Cardiac fibroblast (primary cell): ENCODE data around the gene MARVELD1.

Experiments
- DNase-seq, 2 donors: peaks; one replicate each; pipeline versions ENCODE4 v3.0.0 to v3.0.0-alpha.2; 2010; ENCODE audit warnings: low read depth in 2 of 2
- H3K4me3 ChIP-seq, 2 donors: replicated peaks in 1 of 2; 1 replicate in 1 of 2; 2 replicates in 1 of 2; pipeline ENCODE4 v1.5.1; 2011; ENCODE audit warnings: low read depth in 2 of 2, low read length in 2 of 2, mild to moderate bottlenecking in 2 of 2, moderate library complexity in 1 of 2
- TF ChIP-seq, protein P1 (sequence below): IDR thresholded peaks from one replicate; pipeline ENCODE4 v1.5.1; 2011; ENCODE audit warnings: low read depth, mild to moderate bottlenecking, low read length, inconsistent platforms

Gene MARVELD1

DNA sequence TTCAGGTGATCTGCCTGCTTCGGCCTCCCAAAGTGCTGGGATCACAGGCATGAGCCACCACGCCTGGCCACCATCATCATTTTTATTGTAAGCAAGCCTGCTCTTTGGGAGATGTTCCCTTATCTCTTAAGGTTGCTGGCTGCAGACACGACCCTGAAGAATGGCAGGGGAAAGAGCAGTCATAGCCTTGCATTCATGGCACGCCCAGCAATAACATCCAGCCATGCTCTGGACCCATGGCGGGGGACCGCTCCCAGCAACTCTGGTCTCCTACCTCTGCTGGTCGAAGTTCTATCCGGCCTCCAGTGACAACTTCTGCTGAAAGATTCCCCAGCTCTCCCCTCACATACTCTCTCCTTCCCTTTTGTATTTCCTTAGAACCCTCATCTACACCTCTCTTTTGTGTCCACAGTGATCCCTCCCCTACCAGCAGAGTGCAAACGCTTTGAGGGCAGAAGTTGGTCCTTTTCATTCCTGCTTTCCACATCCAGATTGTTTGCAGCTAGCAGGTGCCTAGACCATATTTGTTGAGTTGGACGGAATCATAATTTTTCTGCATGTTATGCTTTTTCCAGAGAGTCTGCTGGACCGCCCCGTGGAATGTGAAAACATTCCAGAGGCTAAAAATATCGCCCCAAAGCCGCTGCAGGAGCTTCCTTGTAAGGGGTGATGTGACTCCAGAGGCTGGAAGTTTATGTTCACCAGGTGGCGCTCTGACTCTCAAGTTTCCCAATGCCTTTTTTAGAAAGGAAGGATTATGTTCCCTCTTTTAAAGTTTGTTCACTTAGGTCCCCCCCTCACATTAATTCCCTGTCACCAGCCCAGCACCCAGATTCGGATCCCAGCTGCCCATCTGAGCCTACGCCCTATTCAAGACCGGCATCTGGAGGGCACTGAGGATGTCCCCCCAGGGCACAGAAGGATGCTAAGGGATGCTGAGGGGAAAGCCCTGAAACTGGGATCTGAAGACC lies 4.3 kb upstream of the MARVELD1 start:
- TF ChIP-seq, protein P1, sequence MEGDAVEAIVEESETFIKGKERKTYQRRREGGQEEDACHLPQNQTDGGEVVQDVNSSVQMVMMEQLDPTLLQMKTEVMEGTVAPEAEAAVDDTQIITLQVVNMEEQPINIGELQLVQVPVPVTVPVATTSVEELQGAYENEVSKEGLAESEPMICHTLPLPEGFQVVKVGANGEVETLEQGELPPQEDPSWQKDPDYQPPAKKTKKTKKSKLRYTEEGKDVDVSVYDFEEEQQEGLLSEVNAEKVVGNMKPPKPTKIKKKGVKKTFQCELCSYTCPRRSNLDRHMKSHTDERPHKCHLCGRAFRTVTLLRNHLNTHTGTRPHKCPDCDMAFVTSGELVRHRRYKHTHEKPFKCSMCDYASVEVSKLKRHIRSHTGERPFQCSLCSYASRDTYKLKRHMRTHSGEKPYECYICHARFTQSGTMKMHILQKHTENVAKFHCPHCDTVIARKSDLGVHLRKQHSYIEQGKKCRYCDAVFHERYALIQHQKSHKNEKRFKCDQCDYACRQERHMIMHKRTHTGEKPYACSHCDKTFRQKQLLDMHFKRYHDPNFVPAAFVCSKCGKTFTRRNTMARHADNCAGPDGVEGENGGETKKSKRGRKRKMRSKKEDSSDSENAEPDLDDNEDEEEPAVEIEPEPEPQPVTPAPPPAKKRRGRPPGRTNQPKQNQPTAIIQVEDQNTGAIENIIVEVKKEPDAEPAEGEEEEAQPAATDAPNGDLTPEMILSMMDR, result peak; percentile 76
- no peak overlapping the region for H3K4me3 ChIP-seq
- peak; percentile 88 to 92 for DNase-seq

DNA sequence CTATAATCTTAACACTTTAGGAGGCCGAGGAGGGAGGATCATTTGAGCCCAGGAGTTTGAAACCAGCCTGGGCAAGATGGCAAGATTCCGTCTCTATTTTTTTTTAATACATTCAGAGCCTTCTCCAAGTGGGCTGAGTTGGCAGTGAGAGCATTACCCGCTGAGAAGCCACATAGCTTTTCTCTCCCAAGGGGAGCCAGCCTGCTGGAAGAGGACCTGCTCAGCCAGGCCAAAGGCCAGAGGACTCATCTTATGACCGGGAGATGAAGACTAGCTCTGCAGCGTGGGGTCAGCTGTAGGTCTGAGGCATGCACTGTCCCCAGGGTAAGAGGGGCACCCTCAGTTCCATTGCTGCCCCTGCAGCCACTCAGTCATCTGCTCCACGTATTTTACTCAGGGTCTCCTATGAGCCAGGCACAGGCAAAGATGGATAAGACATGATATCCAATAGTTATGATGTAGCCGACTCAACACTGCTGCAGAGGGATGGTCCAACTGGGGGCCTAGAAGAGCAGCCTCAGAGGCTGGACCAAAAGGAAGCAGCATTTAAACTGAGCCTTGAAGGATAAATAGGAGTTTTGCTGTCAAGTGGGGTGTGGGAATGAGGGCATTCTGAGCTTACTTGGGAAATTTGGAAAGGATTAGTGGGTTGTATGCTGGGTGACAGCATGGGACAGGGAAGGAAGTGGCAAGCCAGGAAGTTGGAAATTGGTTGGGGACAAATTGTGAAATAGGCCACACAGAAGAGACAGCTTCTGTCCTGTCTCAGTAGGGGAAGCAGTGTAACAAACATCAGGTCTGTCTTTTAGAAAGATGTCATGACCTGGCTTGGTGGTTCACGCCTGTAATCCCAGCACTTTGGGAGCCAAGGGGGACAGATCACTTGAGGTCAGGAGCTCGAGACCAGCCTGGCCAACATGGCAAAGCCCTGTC lies 1.6 kb upstream of the MARVELD1 start:
- no peak for DNase-seq
- no peak overlapping the region for H3K4me3 ChIP-seq
- TF ChIP-seq, protein P1, result no peak

DNA sequence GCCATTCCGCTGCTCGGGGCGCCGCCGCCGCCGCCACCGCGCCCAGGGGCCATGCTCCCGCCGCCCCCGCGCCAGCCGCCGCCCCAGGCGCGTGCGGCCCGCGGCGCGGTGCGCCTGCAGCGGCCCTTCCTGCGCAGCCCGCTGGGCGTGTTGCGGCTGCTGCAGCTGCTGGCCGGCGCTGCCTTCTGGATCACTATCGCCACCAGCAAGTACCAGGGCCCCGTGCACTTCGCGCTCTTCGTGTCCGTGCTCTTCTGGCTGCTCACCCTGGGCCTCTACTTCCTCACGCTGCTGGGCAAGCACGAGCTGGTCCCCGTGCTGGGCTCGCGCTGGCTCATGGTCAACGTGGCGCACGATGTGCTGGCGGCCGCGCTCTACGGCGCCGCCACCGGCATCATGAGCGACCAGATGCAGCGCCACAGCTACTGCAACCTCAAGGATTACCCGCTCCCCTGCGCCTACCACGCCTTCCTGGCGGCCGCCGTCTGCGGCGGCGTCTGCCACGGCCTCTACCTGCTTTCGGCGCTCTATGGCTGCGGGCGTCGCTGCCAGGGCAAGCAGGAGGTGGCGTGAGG lies 383 bp downstream of the MARVELD1 start:
- H3K4me3 ChIP-seq, result peak overlapping the region; percentile 81 to 84
- DNase-seq, result peak; percentile 69 to 77
- TF ChIP-seq, protein P1, result peak; percentile 22

DNA sequence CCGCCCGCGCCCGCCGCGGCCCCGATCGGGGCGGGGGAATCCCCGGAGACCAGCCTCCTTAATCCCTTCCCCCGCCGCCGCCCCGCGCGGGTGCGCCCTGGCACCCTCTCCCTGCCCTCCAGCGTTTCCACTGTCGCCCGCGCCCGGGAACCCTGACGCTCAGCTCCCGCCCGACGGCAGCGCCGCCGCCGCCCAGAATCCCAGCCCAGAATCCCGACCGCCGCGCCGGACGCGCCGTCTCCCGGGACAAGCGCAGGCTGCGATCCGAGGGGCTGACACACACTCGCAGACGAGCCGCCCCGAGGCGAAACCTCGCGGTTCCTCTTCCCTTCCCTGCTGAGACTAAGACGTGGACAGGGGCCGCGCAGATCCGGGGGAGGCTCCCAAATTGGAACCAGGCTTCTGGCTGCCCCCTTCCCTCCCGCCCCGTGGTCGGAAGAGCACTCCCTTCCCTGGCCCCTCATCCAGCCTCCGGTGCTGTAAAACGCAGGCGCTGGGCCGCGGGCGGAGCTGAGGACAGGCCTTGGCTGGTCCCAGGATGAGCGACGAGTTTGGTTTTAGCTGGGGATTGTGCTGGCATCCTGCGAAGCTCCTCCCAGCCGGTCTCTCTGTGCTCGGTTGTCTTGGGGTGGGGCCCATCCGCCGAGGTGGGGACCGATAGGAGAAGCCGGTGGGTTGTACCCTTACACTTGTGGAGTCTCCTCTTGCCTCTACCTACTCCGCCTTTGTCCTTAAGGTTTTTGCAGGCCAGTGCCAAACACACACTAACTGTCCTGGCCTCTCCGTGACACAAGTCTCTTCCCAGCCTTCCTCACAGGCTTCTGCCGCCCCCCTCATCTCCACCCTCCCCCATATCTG lies 1.1 kb downstream of the MARVELD1 start:
- peak; percentile 80 to 86 for DNase-seq
- H3K4me3 ChIP-seq, result peak overlapping the region; percentile 81 to 84
- TF ChIP-seq, protein P1, result no peak

DNA sequence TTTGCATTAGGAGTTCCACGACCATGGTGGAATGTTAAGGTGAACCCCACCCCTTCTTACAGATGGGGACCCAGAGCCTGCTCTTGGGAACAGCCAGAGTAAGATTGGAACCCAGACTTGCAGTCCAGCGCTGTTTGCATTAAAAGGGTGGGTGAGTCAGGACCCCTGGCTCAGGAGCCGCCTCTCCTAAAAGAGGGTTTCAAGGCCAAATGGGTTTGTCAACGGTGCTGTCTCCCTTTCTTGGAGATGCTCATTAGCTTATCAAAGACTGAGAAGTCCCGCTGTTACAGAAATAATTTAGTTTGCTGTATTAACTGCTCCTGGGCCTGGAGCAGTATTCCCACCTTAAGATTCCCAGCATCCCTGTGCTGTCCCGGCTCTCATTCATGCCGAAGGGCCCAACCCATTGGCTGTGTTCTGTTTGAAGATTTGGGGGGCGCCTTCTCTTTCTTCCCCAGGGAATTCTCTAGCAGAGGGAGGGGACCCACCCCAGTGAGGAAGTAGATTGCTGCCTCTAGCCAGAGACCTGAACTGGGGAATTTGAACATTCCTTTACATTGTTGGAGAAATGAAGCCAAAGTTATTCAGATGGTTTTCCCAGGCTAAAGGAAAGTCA lies 1.8 kb downstream of the MARVELD1 start:
- peak in 1 of 2 donors; percentile 29 for DNase-seq
- TF ChIP-seq, protein P1, result no peak
- peak overlapping the region; percentile 81 to 84 for H3K4me3 ChIP-seq
